NK-92 (cell line): ENCODE data around the gene NUDT6.
"Not testable (repeated sequence)": the region's sequence is repeated elsewhere in the genome, so short reads cannot be mapped to it uniquely, and the experiment has no call there.

Experiments used
- DNase-seq: peaks from one replicate; lab custom pipeline; 2025; ENCODE audit not compliant: unreplicated experiment; lab: John Stamatoyannopoulos, UW

NUDT6 gene

GRCh38 chr4:122921971-122922876 is at the start of gene NUDT6:
NUDT6 (minus strand) TSS chr4:122922597; CDS start chr4:122922572, 25 bp downstream.
- DNase-seq, result no peak

GRCh38 chr4:122968227-122968812 is 45.9 kb upstream of the NUDT6 start:
- no peak for DNase-seq

GRCh38 chr4:122967231-122967630 is 44.8 kb upstream of the NUDT6 start:
- no peak for DNase-seq

GRCh38 chr4:122966201-122966600 is 43.8 kb upstream of the NUDT6 start:
- no peak for DNase-seq

- no peak for DNase-seq
These were observed 40.8 kb upstream of the NUDT6 start for GRCh38 chr4:122963216-122963615.

- no peak for DNase-seq
These were observed 38.2 kb upstream of the NUDT6 start for GRCh38 chr4:122960611-122961000.

GRCh38 chr4:122959981-122960610 is 37.7 kb upstream of the NUDT6 start:
- DNase-seq, result no peak

GRCh38 chr4:122959441-122959840 is 37.0 kb upstream of the NUDT6 start:
- DNase-seq, result no peak

- DNase-seq, result no peak
These were observed 36.1 kb upstream of the NUDT6 start for GRCh38 chr4:122958505-122958904.

- DNase-seq, result no peak
These were observed 31.5 kb upstream of the NUDT6 start for GRCh38 chr4:122953924-122954323.

GRCh38 chr4:122952028-122952427 is 29.6 kb upstream of the NUDT6 start:
- no peak for DNase-seq

GRCh38 chr4:122948671-122949070 is 26.3 kb upstream of the NUDT6 start:
- no peak for DNase-seq

- DNase-seq, result no peak
These were observed 23.7 kb upstream of the NUDT6 start for GRCh38 chr4:122946142-122946541.

- DNase-seq, result not testable (repeated sequence)
These were observed 22.7 kb upstream of the NUDT6 start for GRCh38 chr4:122945136-122945535.

- no peak for DNase-seq
These were observed 10.4 kb upstream of the NUDT6 start for GRCh38 chr4:122932763-122933162.

GRCh38 chr4:122930862-122931261 is 8.5 kb upstream of the NUDT6 start:
- DNase-seq, result no peak

- no peak for DNase-seq
These were observed 6.5 kb upstream of the NUDT6 start for GRCh38 chr4:122928930-122929329.

GRCh38 chr4:122922877-122923511 is 597 bp upstream of the NUDT6 start:
- DNase-seq, result peak; percentile 61

GRCh38 chr4:122921300-122921699 is 1.1 kb downstream of the NUDT6 start:
- DNase-seq, result no peak

GRCh38 chr4:122920473-122920872 is 1.9 kb downstream of the NUDT6 start:
- DNase-seq, result no peak

GRCh38 chr4:122917731-122918130 is 4.7 kb downstream of the NUDT6 start:
- no peak for DNase-seq
